MM.1S (cell line): ENCODE measurements around the gene INSRR.

ENCODE experiments used
- EZH2phosphoT487 ChIP-seq: fragments of 300-600 bp; sonication (generic); IDR thresholded peaks from 2 replicates; pipeline ENCODE4 v1.6.1; 2018; ENCODE audit warnings: antibody characterized with exemption, low read length
- TF ChIP-seq, protein P1 (sequence below): fragments of 300-600 bp; sonication (generic); IDR thresholded peaks from 2 replicates; pipeline ENCODE4 v1.5.1; 2016; ENCODE audit warnings: antibody characterized with exemption, low read length, mixed read lengths

DNA sequence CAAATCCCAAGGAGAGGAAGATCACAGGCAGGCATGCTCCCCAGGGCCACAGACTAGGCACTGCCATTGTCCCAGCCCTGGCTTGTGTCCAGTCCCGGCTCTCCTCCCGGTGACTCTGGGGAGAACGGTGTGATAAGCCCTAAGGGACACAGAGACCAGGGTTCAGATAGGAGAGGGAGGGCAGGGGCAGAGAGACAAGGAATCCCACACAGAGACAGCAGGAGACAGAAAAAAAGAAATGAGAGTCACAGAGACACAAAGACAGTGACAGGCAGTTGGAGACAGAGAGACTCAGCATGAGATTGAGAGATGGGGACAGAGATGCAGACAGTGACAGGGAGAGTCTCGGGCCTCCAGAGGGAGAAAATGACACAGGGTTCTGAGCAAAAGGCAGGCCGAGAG lies 361 bp downstream of the INSRR start:
- TF ChIP-seq, protein P1, sequence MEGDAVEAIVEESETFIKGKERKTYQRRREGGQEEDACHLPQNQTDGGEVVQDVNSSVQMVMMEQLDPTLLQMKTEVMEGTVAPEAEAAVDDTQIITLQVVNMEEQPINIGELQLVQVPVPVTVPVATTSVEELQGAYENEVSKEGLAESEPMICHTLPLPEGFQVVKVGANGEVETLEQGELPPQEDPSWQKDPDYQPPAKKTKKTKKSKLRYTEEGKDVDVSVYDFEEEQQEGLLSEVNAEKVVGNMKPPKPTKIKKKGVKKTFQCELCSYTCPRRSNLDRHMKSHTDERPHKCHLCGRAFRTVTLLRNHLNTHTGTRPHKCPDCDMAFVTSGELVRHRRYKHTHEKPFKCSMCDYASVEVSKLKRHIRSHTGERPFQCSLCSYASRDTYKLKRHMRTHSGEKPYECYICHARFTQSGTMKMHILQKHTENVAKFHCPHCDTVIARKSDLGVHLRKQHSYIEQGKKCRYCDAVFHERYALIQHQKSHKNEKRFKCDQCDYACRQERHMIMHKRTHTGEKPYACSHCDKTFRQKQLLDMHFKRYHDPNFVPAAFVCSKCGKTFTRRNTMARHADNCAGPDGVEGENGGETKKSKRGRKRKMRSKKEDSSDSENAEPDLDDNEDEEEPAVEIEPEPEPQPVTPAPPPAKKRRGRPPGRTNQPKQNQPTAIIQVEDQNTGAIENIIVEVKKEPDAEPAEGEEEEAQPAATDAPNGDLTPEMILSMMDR, result no peak
- no peak for TF ChIP-seq EZH2phosphoT487
